GM12878 (cell line): ENCODE measurements around the gene RNASE2. TPM values are rescaled to one million over a fixed set of nuclear protein-coding genes. Genes with fewer than 3 reads are reported as not detected.
A peak's percentile ranks its signal among the peaks of the same experiment; 100 is the strongest.

Experiments
- ATAC-seq: fragments of 200-7000 bp; cut with Tn5 transposase; 3 replicates; pipeline ENCODE4 v1.9.1; 2020; ENCODE audit warnings: mild to moderate bottlenecking, moderate library complexity
- BruUV-seq: library from RNA; stranded (reverse); fragments of 400-500 nt; replicated peaks from 2 replicates; lab custom pipeline; 2021; lab: Mats Ljungman, UMichigan
- CTCF ChIA-PET: fragments of 300-600 bp; sonication (Branson Sonifier 250); formaldehyde crosslinking; extraction: SDS; loops from one replicate; lab custom pipeline; 2021; ENCODE audit warnings: inconsistent platforms; lab: Yijun Ruan, JAX
- POLR2A ChIA-PET: fragments of 350-600 bp; formaldehyde crosslinking; extraction: SDS; loops from one replicate; lab custom pipeline; 2021; ENCODE audit warnings: inconsistent platforms; lab: Charles Lee
- RAD21 ChIA-PET: fragments of 300-600 bp; sonication (Branson Sonifier 250); formaldehyde crosslinking; loops from one replicate; lab custom pipeline; 2023; ENCODE audit warnings: antibody characterized with exemption; ENCODE audit not compliant: unreplicated experiment; lab: Charles Lee
- SMC1A ChIA-PET: fragments of 300-600 bp; sonication (Branson Sonifier 250); formaldehyde crosslinking; loops from one replicate; lab custom pipeline; 2023; ENCODE audit not compliant: unreplicated experiment, uncharacterized antibody; lab: Charles Lee
- DNase-seq: peaks from one replicate; pipeline ENCODE4 v3.0.0-alpha.2; 2011; ENCODE audit warnings: low read depth, low spot score
- FAIRE-seq: peaks from 3 replicates; lab custom pipeline; 2011; peaks lifted over from hg19 to GRCh38; lab: Jason Lieb, UNC
- H2AFZ ChIP-seq: 2 replicates; pipeline ENCODE4 v1.6.0; 2011; ENCODE audit warnings: low read depth, low read length, control low read depth; ENCODE audit not compliant: control insufficient read depth
- H3K27ac ChIP-seq: 2 replicates; pipeline ENCODE4 v1.5.1; 2011; ENCODE audit warnings: control low read depth; ENCODE audit not compliant: control insufficient read depth, insufficient read depth
- H3K27me3 ChIP-seq, 2 experiments: replicated peaks in 1 of 2; 2 replicates each; pipeline versions ENCODE4 v1.6.0 to v1.6.1; 2011; ENCODE audit warnings: low read length in 1 of 2; ENCODE audit not compliant: control insufficient read depth in 2 of 2, insufficient read depth in 2 of 2
- H3K36me3 ChIP-seq, 2 experiments: 2 replicates each; pipeline ENCODE4 v1.5.1; 2011; ENCODE audit warnings: low read length in 1 of 2; ENCODE audit not compliant: control insufficient read depth in 2 of 2, insufficient read depth in 2 of 2
- H3K4me1 ChIP-seq: 2 replicates; pipeline ENCODE4 v1.6.1; 2011; ENCODE audit warnings: mild to moderate bottlenecking, low read length, moderate library complexity, mixed read lengths; ENCODE audit not compliant: control insufficient read depth, insufficient read depth
- H3K4me2 ChIP-seq: 2 replicates; pipeline ENCODE4 v1.6.0; 2011; ENCODE audit warnings: control low read depth; ENCODE audit not compliant: control insufficient read depth, insufficient read depth
- H3K4me3 ChIP-seq: fragments of 200-600 bp; sonication (generic); 2 replicates; pipeline ENCODE4 v1.5.1; 2016
- H3K79me2 ChIP-seq: 2 replicates; pipeline ENCODE4 v1.6.0; 2011; ENCODE audit warnings: low read length; ENCODE audit not compliant: control insufficient read depth, insufficient read depth
- H3K9ac ChIP-seq: 2 replicates; pipeline ENCODE4 v1.8.0; 2011; ENCODE audit warnings: low read length, control low read depth, mixed read lengths; ENCODE audit not compliant: control insufficient read depth, insufficient read depth
- H3K9me3 ChIP-seq: replicated peaks from 3 replicates; pipeline ENCODE4 v1.5.1; 2011; ENCODE audit warnings: mild to moderate bottlenecking, low read length; ENCODE audit not compliant: control insufficient read depth, insufficient read depth
- H4K20me1 ChIP-seq: 2 replicates; pipeline ENCODE4 v1.6.0; 2011; ENCODE audit not compliant: control insufficient read depth, insufficient read depth
- ATF7 ChIP-seq: fragments of 450-650 bp; IDR thresholded peaks from 2 replicates; pipeline ENCODE4 v1.6.1; 2016; ENCODE audit warnings: low read depth, mild to moderate bottlenecking
- BMI1 ChIP-seq: fragments of 450-650 bp; IDR thresholded peaks from 2 replicates; pipeline ENCODE4 v1.6.1; 2016; ENCODE audit warnings: mild to moderate bottlenecking, moderate library complexity, borderline replicate concordance
- CHD2 ChIP-seq: IDR thresholded peaks from 2 replicates; pipeline ENCODE4 v1.6.1; 2011; ENCODE audit warnings: low read depth, low read length, improper control_type of control experiment, borderline replicate concordance
- CHD4 ChIP-seq: fragments of 200-600 bp; sonication (generic); IDR thresholded peaks from 2 replicates; pipeline ENCODE4 v1.6.1; 2016; ENCODE audit warnings: mild to moderate bottlenecking
- PAX8 ChIP-seq: fragments of 450-650 bp; IDR thresholded peaks from 2 replicates; pipeline ENCODE4 v1.6.1; 2017; ENCODE audit warnings: mild to moderate bottlenecking, moderate library complexity
- POLR2A ChIP-seq: IDR thresholded peaks from 2 replicates; pipeline ENCODE4 v1.6.1; 2011; ENCODE audit warnings: low read depth, mild to moderate bottlenecking, low read length
- SMAD5 ChIP-seq: IDR thresholded peaks from 2 replicates; pipeline ENCODE4 v1.6.1; 2016; ENCODE audit warnings: antibody characterized with exemption, low read depth
- ZBED1 ChIP-seq: IDR thresholded peaks from 2 replicates; pipeline ENCODE4 v1.6.1; 2016; ENCODE audit warnings: borderline replicate concordance
- ZBTB11 ChIP-seq: fragments of 450-650 bp; formaldehyde crosslinking; IDR thresholded peaks from 2 replicates; pipeline ENCODE4 v1.5.0; 2022; ENCODE audit warnings: mild to moderate bottlenecking, missing genetic modification characterization
- WGBS: methylation state at CpG from one replicate; pipeline ENCODE4 v1.1.6; 2016; ENCODE audit warnings: low lambda C conversion rate; ENCODE audit not compliant: insufficient replicate concordance, insufficient coverage; ENCODE audit errors: missing lambda C conversion rate; 5-methylcytosine and 5-hydroxymethylcytosine counted together
- in situ Hi-C: fragments of 300-500 bp; cut with MboI; formaldehyde crosslinking; loops from 9 replicates; pipeline ENCODE4 v1.14.3; 2018; ENCODE audit warnings: mixed read lengths
- intact Hi-C: fragments of 100-400 bp; cut with micrococcal nuclease; formaldehyde crosslinking; loops from one replicate; pipeline ENCODE4 v1.14.2; 2022; ENCODE audit not compliant: unreplicated experiment
- polyA plus RNA-seq, 11 experiments: library from polyadenylated mRNA; depleted of rRNA in 4 of 11; unstranded in 6 of 11; stranded (reverse) in 5 of 11; fragments of >200 nt; fragmentation: Nextera tagmentation in 4 of 11; fragmentation: Illumina TruSeq in 1 of 11; extraction: Ambion mirVana in 4 of 11; extraction: Trizol in 1 of 11; gene quantifications; 1 replicate in 1 of 11; 2 replicates in 10 of 11; pipeline versions ENCODE4 v1.2.1 to v1.2.3, GENCODE V29; 2011 to 2016; ENCODE audit warnings: inconsistent platforms in 2 of 11, missing spikeins in 2 of 11, low read depth in 1 of 11
- total RNA-seq, 4 experiments: library from RNA; depleted of rRNA in 3 of 4; stranded (reverse); fragments of >200 nt in 3 of 4; fragmentation: Illumina TruSeq in 1 of 4; extraction: Trizol in 1 of 4; gene quantifications; 2 replicates each; pipeline versions ENCODE4 v1.2.1 to v1.2.3, GENCODE V29; 2013 to 2021

Gene RNASE2
- total and polyA plus RNA-seq, 10 of the 15 experiments (the other 5 are each of a cell fraction or from before 2014, with no cell fraction given): not detected

- TF ChIP-seq ZBTB11 (CRISPR knock-in tag) (no peak), CHD4 (no peak), PAX8 (no peak), POLR2A (no peak), BMI1 (no peak), ATF7 (no peak), CHD2 (no peak)
Measured at GRCh38 chr14:20986811-20987210, 31.5 kb downstream of the RNASE2 start (continued).

GRCh38 chr14:20988717-20989470 is 33.6 kb downstream of the RNASE2 start:
- peak overlapping the region; percentile 43; the same call in 1 of the 2 replicates for H3K27ac ChIP-seq
- no peaks in the 10 kb centered on the region for H3K9me3 ChIP-seq
- H4K20me1 ChIP-seq: no peaks in the 10 kb centered on the region
- no peaks in the 10 kb centered on the region for H3K27me3 ChIP-seq
- ChIA-PET RAD21 (no interaction called here), CTCF (interaction anchor here (1.1 kb wide), 1 partner anchor 16 kb away, joined by 5 read pairs; no protein-coding TSS in a partner anchor), POLR2A (interaction anchor here (1.0 kb wide), 1 partner anchor 310 kb away, joined by 4 read pairs; no protein-coding TSS in a partner anchor), SMC1A (no interaction called here)
- 89% methylated on average over 15 of the region's 15 CpGs for WGBS
- no peak for ATAC-seq
- H3K4me2 ChIP-seq: peak overlapping the region; percentile 80
- intact Hi-C loops: no loop called here
- peak overlapping the region; percentile 84 for H2AFZ ChIP-seq
- H3K4me3 ChIP-seq: 0 out of 2 replicates have a peak overlapping the region, but pooled peaks have one; percentile 51
- TF ChIP-seq SMAD5 (no peak), ZBED1 (no peak)
- 0 out of 4 replicates have a peak, but pooled peaks cover 0 to 3% of the 10 kb centered on the region in 2 experiments for H3K36me3 ChIP-seq
- TSS peak; percentile 97 for BruUV-seq
- no peak for DNase-seq
- in situ Hi-C loops: no loop called here
- FAIRE-seq: no peak
- H3K79me2 ChIP-seq: peaks cover 16% of the 10 kb centered on the region
- H3K4me1 ChIP-seq: peaks cover 5% of the 10 kb centered on the region
- H3K9ac ChIP-seq: peak overlapping the region; percentile 25
